ENCODE data around the gene FAM20B.

DNA sequence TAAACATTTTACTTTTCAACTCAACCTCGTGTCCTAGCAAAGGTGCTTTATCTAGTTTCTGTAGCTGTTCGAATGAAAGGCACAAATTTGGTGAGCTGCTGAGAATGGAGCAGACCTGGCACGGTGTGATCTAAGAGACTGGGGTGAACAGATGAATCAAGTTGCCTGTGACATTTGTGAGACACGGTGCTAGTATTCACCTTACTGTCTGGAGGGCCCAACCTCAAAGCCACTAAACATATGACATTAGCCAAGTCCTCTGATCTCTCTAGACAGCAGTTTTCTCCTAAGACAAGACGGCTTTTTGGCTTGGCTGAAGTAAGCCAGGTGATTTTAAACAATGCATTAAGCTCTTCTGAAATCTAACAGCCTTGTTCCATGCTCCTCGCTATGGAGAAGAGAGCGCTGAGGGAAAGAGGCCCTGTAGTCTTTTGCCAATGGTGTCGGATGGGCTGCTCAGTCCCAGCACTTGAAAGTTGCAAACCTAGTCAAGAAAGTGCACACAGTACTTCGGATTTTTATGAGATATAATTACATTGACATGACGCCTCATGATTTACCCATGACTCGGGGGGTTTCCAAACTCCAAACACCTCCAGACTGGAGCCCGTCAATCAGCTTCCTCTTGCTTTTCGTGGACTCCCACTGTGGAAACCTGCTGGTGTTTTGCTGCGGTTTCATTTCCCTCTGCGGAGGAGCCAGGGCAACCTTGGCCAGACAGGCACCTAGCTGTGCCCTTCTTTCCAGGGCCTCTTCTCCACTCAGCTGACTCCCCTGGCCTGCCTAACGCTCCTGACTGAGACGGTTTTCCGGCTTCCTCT lies 55.4 kb downstream of the FAM20B start:
- TF ChIP-seq, protein P1, sequence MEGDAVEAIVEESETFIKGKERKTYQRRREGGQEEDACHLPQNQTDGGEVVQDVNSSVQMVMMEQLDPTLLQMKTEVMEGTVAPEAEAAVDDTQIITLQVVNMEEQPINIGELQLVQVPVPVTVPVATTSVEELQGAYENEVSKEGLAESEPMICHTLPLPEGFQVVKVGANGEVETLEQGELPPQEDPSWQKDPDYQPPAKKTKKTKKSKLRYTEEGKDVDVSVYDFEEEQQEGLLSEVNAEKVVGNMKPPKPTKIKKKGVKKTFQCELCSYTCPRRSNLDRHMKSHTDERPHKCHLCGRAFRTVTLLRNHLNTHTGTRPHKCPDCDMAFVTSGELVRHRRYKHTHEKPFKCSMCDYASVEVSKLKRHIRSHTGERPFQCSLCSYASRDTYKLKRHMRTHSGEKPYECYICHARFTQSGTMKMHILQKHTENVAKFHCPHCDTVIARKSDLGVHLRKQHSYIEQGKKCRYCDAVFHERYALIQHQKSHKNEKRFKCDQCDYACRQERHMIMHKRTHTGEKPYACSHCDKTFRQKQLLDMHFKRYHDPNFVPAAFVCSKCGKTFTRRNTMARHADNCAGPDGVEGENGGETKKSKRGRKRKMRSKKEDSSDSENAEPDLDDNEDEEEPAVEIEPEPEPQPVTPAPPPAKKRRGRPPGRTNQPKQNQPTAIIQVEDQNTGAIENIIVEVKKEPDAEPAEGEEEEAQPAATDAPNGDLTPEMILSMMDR (IDR thresholded peaks at IDR 0.05; ENCODE audit: low read length) = no peak
- TF ChIP-seq EZH2 (IDR thresholded peaks at IDR 0.05; ENCODE audit: borderline replicate concordance, low read length) = no peak

All from OCI-LY1 (cell line).